ENCODE data around the gene COLQ. TPM values are rescaled to one million over a fixed set of nuclear protein-coding genes. Genes with fewer than 3 reads are reported as not detected.
"Not testable (repeated sequence)": the region's sequence is repeated elsewhere in the genome, so short reads cannot be mapped to it uniquely, and the experiment has no call there.

Gene COLQ
- polyA plus RNA-seq, 2 donors: 0.47 to 0.65 TPM

DNA sequence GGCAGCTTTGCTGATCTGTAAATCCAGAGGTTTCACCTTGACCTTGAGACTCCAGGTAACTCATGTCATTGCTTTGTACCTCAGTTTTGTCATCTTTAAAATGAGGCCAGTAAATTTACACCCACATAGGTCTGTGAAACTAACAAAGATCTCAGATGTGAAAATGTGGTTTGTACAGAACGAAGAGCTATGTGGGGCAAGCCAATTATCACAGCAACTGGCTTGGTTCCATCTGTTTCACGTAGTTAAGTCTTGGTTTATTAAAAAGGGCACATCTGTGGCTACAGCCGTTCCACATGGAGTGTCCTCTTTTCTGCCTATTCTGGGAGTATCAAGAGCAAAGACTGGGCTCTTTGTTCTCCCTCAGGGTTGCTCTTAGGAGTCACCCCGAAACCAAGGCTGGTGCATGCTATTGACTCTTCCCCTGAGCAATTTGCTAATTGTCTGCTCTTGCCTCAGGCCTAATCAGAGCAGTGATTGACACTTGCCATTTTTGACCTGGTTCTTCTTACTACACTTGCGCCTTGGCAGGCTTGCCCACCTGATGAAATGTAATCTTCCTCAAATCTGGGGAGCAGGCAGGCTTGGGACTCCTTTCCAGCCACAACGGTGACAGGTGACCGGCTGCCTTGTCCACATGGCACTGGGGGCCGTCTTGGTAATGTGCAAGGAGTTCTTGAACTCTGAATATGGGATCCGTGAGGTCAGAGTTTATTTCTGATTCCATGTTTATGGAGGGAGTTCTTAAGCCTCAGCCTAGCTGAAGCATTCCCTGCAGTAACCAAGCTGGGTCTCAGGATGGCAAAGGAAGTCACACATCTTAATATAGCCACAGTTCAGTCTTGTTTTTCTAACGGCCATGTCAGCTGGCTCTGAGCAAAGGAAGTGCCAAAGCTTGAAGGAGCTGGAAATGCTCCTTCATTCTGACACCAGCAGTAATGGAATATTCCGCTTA, 54.0 kb downstream of the COLQ start:
- 85% methylated on average over 11 of the region's 11 CpGs for WGBS, 2 donors
- no peaks in the 10 kb centered on the region for H3K36me3 ChIP-seq (ENCODE audit: control insufficient read depth in 2 of 2, insufficient read depth in 2 of 2, low read length in 1 of 2)
- H3K4me3 ChIP-seq (ENCODE audit: low read depth in 1 of 2, low read length in 2 of 2): no peak overlapping the region
- no peak overlapping the region for H3K27ac ChIP-seq (ENCODE audit: low read depth in 2 of 2, low read length in 1 of 2)
- H3K9me3 ChIP-seq (ENCODE audit: control insufficient read depth in 2 of 2, insufficient read depth in 1 of 2, low read depth in 1 of 2, low read length in 1 of 2): no peaks in the 10 kb centered on the region
- no peaks in the 10 kb centered on the region for H3K4me1 ChIP-seq (ENCODE audit: control insufficient read depth in 2 of 2, insufficient read depth in 2 of 2, low read length in 1 of 2)
- H3K27me3 ChIP-seq (ENCODE audit: control insufficient read depth in 1 of 2, insufficient read depth in 2 of 2, low read length in 2 of 2): no peaks in the 10 kb centered on the region

GRCh38 chr3:15465876-15466585, 55.5 kb downstream of the COLQ start:
- H3K9me3 ChIP-seq (ENCODE audit: control insufficient read depth in 2 of 2, insufficient read depth in 1 of 2, low read depth in 1 of 2, low read length in 1 of 2): no peaks in the 10 kb centered on the region
- H3K27me3 ChIP-seq (ENCODE audit: control insufficient read depth in 1 of 2, insufficient read depth in 2 of 2, low read length in 2 of 2): no peaks in the 10 kb centered on the region
- no peaks in the 10 kb centered on the region for H3K36me3 ChIP-seq (ENCODE audit: control insufficient read depth in 2 of 2, insufficient read depth in 2 of 2, low read length in 1 of 2)
- no peaks in the 10 kb centered on the region for H3K4me1 ChIP-seq (ENCODE audit: control insufficient read depth in 2 of 2, insufficient read depth in 2 of 2, low read length in 1 of 2)
- H3K27ac ChIP-seq (ENCODE audit: low read depth in 2 of 2, low read length in 1 of 2): no peak overlapping the region
- H3K4me3 ChIP-seq (ENCODE audit: low read depth in 1 of 2, low read length in 2 of 2): no peak overlapping the region
- WGBS, 2 donors: 91 to 95% methylated on average over 6 of the region's 6 CpGs

- WGBS, 2 donors: 82% methylated on average over 5 of the region's 5 CpGs
- Histone ChIP-seq H3K9me3 (ENCODE audit: control insufficient read depth in 2 of 2, insufficient read depth in 1 of 2, low read depth in 1 of 2, low read length in 1 of 2) (no peaks in the 10 kb centered on the region), H3K27ac (ENCODE audit: low read depth in 2 of 2, low read length in 1 of 2) (no peak overlapping the region), H3K4me3 (ENCODE audit: low read depth in 1 of 2, low read length in 2 of 2) (no peak overlapping the region), H3K36me3 (ENCODE audit: control insufficient read depth in 2 of 2, insufficient read depth in 2 of 2, low read length in 1 of 2) (no peaks in the 10 kb centered on the region), H3K4me1 (ENCODE audit: control insufficient read depth in 2 of 2, insufficient read depth in 2 of 2, low read length in 1 of 2) (no peaks in the 10 kb centered on the region), H3K27me3 (ENCODE audit: control insufficient read depth in 1 of 2, insufficient read depth in 2 of 2, low read length in 2 of 2) (no peaks in the 10 kb centered on the region)
These were observed 59.1 kb downstream of the COLQ start for GRCh38 chr3:15462451-15462850.

DNA sequence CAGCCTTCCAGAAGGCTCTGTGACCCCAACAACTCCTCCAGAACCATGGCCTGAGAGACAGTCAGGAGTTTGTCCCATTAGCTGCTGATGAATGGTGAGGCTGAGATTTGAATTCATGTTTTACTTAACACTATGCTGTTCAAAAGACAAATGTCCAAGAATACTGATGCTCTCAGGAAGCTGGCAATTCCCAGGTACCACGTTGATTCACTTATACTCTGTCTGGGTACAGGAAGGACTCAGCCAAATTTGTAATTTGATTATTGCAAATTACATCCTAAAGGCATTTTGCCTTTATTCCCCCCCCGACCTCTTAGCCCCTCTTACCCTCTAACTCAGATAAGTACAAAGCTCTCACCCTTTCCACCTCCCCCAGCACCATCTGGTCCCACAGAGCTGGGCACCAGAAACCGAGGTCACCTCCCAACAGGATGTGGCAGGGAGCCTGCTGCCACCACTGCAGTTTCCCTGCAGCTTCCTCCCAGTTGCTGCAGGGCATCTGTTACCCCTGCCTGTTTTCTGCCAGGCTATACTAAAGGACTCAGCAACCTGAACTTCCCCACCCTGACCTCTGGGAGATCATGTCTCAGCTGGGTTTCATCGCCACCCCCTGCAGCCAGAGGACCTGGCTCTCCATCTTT, 60.5 kb downstream of the COLQ start:
- WGBS, 2 donors: 52 to 59% methylated on average over 4 of the region's 4 CpGs

DNA sequence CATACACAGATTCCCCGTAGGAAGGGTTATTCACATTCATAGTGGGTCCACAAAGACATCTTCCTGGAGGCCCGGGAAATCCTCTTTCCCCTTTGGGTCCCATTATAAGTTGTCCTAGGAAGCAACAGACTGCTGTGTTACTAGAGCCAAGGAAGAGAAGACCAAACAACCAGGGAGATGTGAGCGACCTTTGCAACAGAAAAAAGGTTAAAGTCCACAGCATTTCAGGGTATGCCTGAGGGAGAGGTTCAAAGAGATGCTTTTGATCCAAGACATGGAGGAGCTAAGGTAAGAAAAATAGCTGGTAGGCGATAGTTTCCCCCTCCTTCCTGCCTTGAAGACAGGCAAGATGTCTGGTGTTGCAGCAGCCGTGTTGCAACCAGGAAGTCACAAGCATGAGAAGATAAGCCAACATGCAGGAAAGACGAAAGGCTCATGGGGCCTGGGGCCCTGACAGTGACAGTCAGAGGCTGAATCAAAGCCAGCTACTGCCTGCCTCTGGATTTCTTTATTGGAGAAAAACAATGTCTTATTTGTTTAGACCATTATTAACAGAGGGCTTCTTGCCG, 63.2 kb downstream of the COLQ start:
- Histone ChIP-seq H3K27me3 (ENCODE audit: control insufficient read depth in 1 of 2, insufficient read depth in 2 of 2, low read length in 2 of 2) (no peaks in the 10 kb centered on the region), H3K9me3 (ENCODE audit: control insufficient read depth in 2 of 2, insufficient read depth in 1 of 2, low read depth in 1 of 2, low read length in 1 of 2) (no peaks in the 10 kb centered on the region), H3K4me3 (ENCODE audit: low read depth in 1 of 2, low read length in 2 of 2) (no peak overlapping the region), H3K4me1 (ENCODE audit: control insufficient read depth in 2 of 2, insufficient read depth in 2 of 2, low read length in 1 of 2) (no peaks in the 10 kb centered on the region), H3K27ac (ENCODE audit: low read depth in 2 of 2, low read length in 1 of 2) (no peak overlapping the region), H3K36me3 (ENCODE audit: control insufficient read depth in 2 of 2, insufficient read depth in 2 of 2, low read length in 1 of 2) (no peaks in the 10 kb centered on the region)
- WGBS, 2 donors: 88 to 92% methylated on average over 7 of the region's 7 CpGs

More for the DNA sequence above, 60.5 kb downstream of the COLQ start:
- H3K4me3 ChIP-seq (ENCODE audit: low read depth in 1 of 2, low read length in 2 of 2): no peak overlapping the region
- no peak overlapping the region for H3K27ac ChIP-seq (ENCODE audit: low read depth in 2 of 2, low read length in 1 of 2)
- no peaks in the 10 kb centered on the region for H3K4me1 ChIP-seq (ENCODE audit: control insufficient read depth in 2 of 2, insufficient read depth in 2 of 2, low read length in 1 of 2)
- H3K9me3 ChIP-seq (ENCODE audit: control insufficient read depth in 2 of 2, insufficient read depth in 1 of 2, low read depth in 1 of 2, low read length in 1 of 2): no peaks in the 10 kb centered on the region
- no peaks in the 10 kb centered on the region for H3K36me3 ChIP-seq (ENCODE audit: control insufficient read depth in 2 of 2, insufficient read depth in 2 of 2, low read length in 1 of 2)
- no peaks in the 10 kb centered on the region for H3K27me3 ChIP-seq (ENCODE audit: control insufficient read depth in 1 of 2, insufficient read depth in 2 of 2, low read length in 2 of 2)

GRCh38 chr3:15456915-15457314, 64.6 kb downstream of the COLQ start:
- 91 to 92% methylated on average over 10 of the region's 10 CpGs for WGBS, 2 donors
- not testable (repeated sequence) for H3K4me3 ChIP-seq (ENCODE audit: low read depth in 1 of 2, low read length in 2 of 2); H3K27ac ChIP-seq (ENCODE audit: low read depth in 2 of 2, low read length in 1 of 2); H3K4me1 ChIP-seq (ENCODE audit: control insufficient read depth in 2 of 2, insufficient read depth in 2 of 2, low read length in 1 of 2); H3K27me3 ChIP-seq (ENCODE audit: control insufficient read depth in 1 of 2, insufficient read depth in 2 of 2, low read length in 2 of 2); H3K36me3 ChIP-seq (ENCODE audit: control insufficient read depth in 2 of 2, insufficient read depth in 2 of 2, low read length in 1 of 2); H3K9me3 ChIP-seq (ENCODE audit: control insufficient read depth in 2 of 2, insufficient read depth in 1 of 2, low read depth in 1 of 2, low read length in 1 of 2)

- no peaks in the 10 kb centered on the region for H3K27me3 ChIP-seq (ENCODE audit: control insufficient read depth in 1 of 2, insufficient read depth in 2 of 2, low read length in 2 of 2)
- no peak overlapping the region for H3K4me3 ChIP-seq (ENCODE audit: low read depth in 1 of 2, low read length in 2 of 2)
- H3K4me1 ChIP-seq (ENCODE audit: control insufficient read depth in 2 of 2, insufficient read depth in 2 of 2, low read length in 1 of 2): no peaks in the 10 kb centered on the region
- H3K36me3 ChIP-seq (ENCODE audit: control insufficient read depth in 2 of 2, insufficient read depth in 2 of 2, low read length in 1 of 2): no peaks in the 10 kb centered on the region
- H3K27ac ChIP-seq (ENCODE audit: low read depth in 2 of 2, low read length in 1 of 2): no peak overlapping the region
- H3K9me3 ChIP-seq (ENCODE audit: control insufficient read depth in 2 of 2, insufficient read depth in 1 of 2, low read depth in 1 of 2, low read length in 1 of 2): no peaks in the 10 kb centered on the region
- WGBS, 2 donors: 96 to 100% methylated on average over 2 of the region's 2 CpGs
These were observed 65.2 kb downstream of the COLQ start for GRCh38 chr3:15456321-15456720.

GRCh38 chr3:15455756-15456155, 65.8 kb downstream of the COLQ start:
- Histone ChIP-seq H3K27me3 (ENCODE audit: control insufficient read depth in 1 of 2, insufficient read depth in 2 of 2, low read length in 2 of 2) (no peaks in the 10 kb centered on the region), H3K4me3 (ENCODE audit: low read depth in 1 of 2, low read length in 2 of 2) (no peak overlapping the region), H3K36me3 (ENCODE audit: control insufficient read depth in 2 of 2, insufficient read depth in 2 of 2, low read length in 1 of 2) (no peaks in the 10 kb centered on the region), H3K4me1 (ENCODE audit: control insufficient read depth in 2 of 2, insufficient read depth in 2 of 2, low read length in 1 of 2) (no peaks in the 10 kb centered on the region), H3K27ac (ENCODE audit: low read depth in 2 of 2, low read length in 1 of 2) (no peak overlapping the region), H3K9me3 (ENCODE audit: control insufficient read depth in 2 of 2, insufficient read depth in 1 of 2, low read depth in 1 of 2, low read length in 1 of 2) (no peaks in the 10 kb centered on the region)
- WGBS, 2 donors: 92% methylated on average over 7 of the region's 7 CpGs

- Histone ChIP-seq H3K27ac (ENCODE audit: low read depth in 2 of 2, low read length in 1 of 2) (no peak overlapping the region), H3K9me3 (ENCODE audit: control insufficient read depth in 2 of 2, insufficient read depth in 1 of 2, low read depth in 1 of 2, low read length in 1 of 2) (no peaks in the 10 kb centered on the region), H3K36me3 (ENCODE audit: control insufficient read depth in 2 of 2, insufficient read depth in 2 of 2, low read length in 1 of 2) (no peaks in the 10 kb centered on the region), H3K27me3 (ENCODE audit: control insufficient read depth in 1 of 2, insufficient read depth in 2 of 2, low read length in 2 of 2) (no peaks in the 10 kb centered on the region), H3K4me1 (ENCODE audit: control insufficient read depth in 2 of 2, insufficient read depth in 2 of 2, low read length in 1 of 2) (no peaks in the 10 kb centered on the region), H3K4me3 (ENCODE audit: low read depth in 1 of 2, low read length in 2 of 2) (no peak overlapping the region)
These were observed 66.5 kb downstream of the COLQ start for GRCh38 chr3:15454965-15455364.
